Activated CD8-positive, alpha-beta memory T cell treated with anti-CD3 and anti-CD28 coated beads, Interleukin-2, amount 50 U/mL, for 1 hour (primary cell): Measurements from ENCODE around the gene PTPRG.

ENCODE experiments used
- DNase-seq: peaks from one replicate; pipeline ENCODE4 v3.0.0-alpha.2; 2020; ENCODE audit errors: extremely low read depth

PTPRG gene

GRCh38 chr3:62110443-62111225 is 549.3 kb downstream of the PTPRG start:
- DNase-seq: no peak

GRCh38 chr3:62113092-62113491 is 551.7 kb downstream of the PTPRG start:
- no peak for DNase-seq

- DNase-seq: no peak
These were observed 553.4 kb downstream of the PTPRG start for GRCh38 chr3:62114763-62115162.

DNA sequence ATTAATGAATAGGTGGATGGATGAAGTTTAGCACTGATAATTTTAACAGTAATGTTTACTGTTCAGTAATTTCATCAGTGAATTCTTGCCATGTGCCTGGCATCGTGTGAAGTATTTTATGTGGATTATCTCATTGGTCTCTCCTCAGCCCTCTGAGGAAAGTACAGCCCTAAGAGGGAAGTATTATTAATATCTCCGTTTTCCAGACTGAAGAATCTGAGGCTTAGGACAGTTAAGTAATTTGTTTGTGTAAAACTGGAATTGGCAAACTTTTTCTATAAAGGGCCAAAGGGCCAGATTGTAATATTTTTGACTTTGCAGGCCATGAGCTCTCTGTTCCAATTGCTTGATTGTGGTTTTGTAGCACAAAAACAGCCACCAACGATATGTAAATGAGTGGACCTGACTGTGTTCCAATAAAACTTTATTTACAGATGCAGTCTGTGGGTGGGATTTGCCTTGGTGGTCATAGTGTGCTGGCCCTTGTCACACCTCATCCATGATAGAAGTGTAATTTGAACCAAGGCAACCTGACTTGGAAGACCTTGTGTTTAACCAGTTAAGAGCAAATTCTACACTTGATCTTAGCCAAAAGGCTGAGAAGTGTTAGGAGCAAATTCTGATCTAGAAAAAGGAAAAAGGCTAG is 556.7 kb downstream of the PTPRG start:
- no peak for DNase-seq

DNA sequence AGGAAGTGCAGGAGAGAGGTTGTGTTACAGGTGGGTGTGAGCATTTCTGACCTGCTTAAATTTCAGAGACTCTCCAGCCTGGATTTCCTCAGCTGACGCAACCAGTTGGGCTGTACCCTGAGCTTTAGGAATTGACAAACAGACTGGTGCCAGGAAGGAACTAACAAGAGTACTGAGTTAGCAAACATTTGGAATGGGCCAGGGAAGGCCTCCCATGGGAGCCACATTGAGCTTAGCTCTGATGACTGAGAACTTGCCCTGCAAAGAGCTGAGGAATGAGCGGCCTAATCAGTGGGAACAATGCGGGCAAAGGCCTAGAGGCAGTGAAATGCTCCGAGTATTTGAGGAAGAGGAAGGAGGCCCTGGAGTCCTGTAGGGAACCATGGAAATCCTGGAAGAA is 557.8 kb downstream of the PTPRG start:
- DNase-seq: no peak

- no peak for DNase-seq
These were observed 561.4 kb downstream of the PTPRG start for GRCh38 chr3:62122819-62123218.

DNA sequence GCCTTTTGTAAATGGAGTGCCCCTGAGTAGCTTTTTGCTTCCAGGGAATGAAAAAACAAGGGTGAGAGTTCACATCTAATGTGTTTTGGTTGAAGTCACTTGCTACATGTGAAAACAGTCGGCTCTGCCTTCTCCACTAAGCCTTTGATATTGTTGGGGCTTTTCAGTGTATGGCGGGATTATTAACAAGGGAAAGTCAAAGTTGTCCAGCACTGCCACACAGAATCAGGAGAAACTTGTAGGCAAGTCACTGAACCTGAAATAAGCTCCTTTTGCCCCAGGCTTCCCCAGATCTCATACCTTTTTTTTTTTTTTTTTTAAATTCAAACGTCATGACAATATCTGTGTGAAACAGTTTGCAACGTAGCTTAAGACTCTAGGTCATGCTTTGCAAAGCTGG is 564.0 kb downstream of the PTPRG start:
- no peak for DNase-seq

- no peak for DNase-seq
These were observed 565.7 kb downstream of the PTPRG start for GRCh38 chr3:62127116-62127515.

DNA sequence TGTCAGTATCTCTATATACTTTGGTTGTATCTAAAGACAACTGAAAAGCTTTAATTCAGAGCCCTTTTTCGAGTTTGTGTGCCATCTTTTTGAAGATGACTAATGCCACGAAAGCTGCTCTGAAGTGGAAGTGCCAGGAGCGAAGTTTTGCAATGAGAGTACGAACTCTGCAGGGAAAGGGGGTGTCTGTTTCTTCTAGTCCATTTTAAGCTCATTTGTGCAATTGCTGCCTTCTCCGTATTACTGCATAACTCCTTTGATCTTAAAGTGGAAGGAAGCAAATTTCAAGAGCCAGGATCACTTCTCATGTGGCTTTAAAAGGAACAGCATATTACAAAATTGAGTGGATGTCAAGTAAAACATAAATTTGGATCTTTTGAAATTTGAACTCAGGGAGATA is 566.7 kb downstream of the PTPRG start:
- DNase-seq: no peak

DNA sequence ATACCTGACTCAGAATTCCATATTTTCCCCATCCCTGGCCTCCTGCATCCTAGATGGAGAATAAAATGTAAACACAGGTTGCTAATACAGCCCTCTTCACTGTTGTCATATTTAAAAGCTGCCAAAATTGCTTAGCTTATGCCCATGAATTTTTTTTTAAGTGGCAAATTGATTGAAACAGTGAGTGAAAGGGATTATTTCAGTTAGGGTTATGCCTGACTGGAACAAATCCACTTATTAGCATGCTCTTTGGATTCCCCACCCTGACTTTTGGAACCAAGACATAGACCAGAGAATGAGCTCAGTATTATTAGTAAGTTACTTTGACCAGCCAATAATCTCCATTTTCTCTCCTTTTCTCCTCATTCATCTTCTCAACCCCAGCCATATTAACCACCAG is 567.3 kb downstream of the PTPRG start:
- no peak for DNase-seq

DNA sequence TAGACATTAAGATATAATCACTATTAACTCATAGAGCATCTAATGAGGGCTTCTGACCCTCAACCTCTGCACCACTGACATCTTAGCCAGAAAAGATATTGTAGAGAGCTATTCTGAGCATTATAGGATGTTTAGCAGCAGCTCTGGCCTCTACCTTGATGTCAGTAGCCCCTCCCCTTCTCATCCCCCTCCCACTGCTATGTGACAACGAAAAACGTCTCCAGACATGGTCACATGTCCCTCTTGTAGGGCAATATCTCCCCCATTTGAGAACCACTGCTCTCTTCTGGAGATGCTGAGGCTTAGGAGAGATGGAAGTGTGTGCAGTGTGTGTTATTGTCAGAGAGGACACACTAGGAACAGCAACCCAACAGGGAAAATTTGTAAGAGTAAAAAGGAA is 569.7 kb downstream of the PTPRG start:
- DNase-seq: no peak

DNA sequence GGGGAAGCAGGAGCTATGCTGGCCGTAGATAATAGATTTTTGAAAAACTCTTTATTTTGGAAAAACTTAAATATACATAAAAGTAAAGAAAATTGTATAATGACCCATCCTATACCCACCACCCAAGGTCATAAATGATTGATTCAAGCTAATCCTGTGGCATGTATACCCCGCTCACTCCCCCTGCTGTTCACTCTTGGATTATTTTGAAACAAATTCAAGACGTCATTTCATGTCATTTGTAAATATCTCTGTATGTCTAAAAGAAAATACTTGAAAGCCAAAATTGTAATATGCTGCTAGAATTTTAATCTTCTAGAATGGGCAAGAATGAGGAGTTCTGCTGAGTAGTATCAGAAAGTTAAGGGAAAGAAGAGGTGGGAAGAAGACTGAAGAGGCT is 570.2 kb downstream of the PTPRG start:
- DNase-seq: no peak

DNA sequence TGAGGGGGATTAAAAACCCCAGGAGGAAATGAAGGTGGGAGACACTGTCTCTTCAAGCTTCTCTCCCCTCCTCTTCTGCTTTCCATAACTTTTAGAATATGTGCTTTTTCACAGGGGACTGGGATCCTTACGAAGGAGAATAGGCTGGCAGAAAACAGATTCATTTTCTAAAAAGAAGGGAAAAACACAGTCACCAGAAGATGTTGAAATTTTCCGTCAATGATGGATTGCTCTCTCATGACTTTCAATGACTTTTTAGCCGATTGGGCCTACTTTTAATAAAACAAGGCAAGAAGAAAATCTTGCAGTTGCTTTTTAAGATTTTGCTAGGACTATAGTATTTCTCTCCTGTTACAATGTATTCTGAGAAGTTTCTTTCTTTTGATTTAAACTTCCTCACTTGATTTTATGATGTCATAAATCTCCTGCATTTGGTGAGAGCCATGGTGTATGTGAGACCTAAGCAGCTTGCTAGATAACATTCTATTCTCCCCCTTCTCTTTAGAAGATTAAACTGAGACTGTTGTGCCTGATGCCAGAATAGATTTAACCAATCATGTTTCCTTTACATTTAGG is 570.7 kb downstream of the PTPRG start:
- no peak for DNase-seq

DNA sequence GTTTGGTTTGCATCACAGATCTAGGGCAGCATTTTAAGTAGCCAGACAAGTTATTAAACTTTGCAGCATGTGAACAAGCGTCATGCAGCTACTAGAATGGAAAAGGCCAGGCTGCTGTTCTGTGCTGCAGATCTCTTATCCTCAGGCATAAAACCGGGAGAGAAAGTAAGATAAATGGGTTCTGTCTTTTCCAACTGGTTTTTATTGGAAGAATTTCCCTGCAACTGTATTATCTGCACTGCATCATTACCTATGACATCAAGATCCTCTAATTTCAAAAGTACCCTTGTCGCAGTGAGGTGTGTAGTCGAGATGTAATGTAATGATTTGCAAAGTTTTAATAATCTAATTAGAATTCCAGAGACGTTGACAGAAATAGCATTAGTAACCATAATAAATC is 571.6 kb downstream of the PTPRG start:
- no peak for DNase-seq

- DNase-seq: no peak
These were observed 572.7 kb downstream of the PTPRG start for GRCh38 chr3:62134061-62134496.

DNA sequence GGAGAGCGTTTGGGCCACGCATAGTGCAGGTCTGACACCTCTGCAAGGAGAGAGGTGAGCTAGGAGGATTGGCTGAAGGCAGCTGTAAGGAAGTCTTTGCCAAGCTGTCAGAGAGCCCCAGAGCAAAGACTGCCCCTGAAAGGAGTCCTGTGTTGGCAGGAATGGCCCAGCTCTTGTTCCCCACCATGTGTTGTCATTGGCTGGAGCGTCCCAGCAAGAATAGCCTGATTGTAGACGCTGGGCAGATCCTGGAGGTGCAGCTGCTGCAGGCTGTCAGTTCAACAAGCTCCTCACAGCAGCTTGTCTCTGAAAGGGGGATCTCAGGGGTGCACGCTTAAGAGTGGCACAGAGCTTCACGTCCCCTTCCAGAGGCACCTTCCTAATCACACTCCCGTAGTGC is 574.4 kb downstream of the PTPRG start:
- no peak for DNase-seq

- no peak for DNase-seq
These were observed 578.6 kb downstream of the PTPRG start for GRCh38 chr3:62139957-62140356.

DNA sequence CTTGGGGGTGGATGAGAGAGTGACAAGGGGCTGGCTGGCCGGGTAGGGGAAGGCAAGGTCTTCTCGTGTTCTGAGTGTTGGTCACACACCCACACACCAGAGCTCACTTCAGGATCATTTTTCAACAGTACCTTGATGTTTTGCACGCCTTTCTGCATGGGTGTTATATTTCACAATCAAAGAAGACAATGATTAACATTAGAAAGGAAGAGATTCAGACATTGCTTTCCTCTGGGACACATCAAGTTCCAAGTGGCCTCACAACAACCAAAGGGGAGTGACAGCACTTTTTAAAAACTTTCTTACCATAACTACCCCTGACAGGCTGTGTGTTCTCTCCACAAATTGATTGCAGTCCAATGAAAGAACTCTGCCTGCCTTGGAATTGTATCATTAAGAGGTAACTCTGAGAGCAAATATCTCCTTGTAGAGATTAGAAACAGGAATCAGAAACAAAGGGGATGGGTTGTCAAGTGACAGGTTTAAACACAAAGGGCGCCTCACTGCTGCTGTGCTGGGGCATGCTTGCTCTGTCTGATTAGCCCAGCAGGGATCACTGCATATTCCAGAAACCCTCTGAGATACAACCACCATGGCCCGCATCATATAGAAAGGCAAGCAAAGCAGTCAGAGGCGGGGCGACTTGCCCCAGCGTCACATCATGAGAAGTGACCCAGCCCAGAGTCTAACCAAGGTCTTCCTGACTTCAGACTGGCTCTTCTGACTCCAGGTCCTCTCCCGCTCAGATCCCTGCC is 581.1 kb downstream of the PTPRG start:
- DNase-seq: no peak

DNA sequence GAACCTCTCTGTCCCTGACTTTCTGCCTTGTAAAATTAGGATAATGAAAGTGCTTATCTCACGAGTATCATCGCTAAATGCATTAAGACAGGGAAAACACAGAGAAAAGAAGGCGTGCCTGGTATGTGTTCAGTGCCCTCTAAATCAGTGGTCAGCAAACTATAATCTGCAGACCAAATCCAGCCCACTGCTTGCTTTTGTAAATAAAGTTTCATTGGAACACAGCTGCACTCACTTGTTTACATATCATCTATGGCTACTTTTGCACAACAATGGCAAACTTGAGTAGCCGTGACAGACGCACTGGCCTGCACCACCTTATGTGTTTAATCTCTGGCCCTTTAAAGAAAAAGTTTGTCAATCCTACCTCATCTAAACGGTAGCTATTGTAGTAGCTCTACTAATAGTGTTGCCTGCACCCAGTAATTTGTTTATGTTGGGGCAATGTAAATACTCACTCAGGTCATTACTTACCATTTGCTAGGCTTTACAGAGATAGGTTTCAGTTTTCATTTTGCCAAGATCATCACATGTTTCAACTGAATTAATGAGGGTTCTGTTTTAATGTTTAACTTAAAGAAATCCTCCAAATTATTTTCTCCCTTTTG is 582.6 kb downstream of the PTPRG start:
- DNase-seq: no peak

GRCh38 chr3:62144482-62144881 is 583.1 kb downstream of the PTPRG start:
- no peak for DNase-seq

- no peak for DNase-seq
These were observed 583.9 kb downstream of the PTPRG start for GRCh38 chr3:62145086-62145757.
